Pancreas (tissue), 10 donors: Measurements from ENCODE around the gene PELO. TPM values are rescaled to one million over a fixed set of nuclear protein-coding genes. Genes with fewer than 3 reads are reported as not detected.

ENCODE experiments used
- ATAC-seq, 4 donors: fragments of 200-7000 bp; cut with Tn5 transposase; one replicate each; pipeline versions ENCODE4 v1.8.0 to v1.9.1; 2020; ENCODE audit warnings: mild to moderate bottlenecking in 4 of 4, moderate library complexity in 4 of 4
- DNase-seq, 6 donors: peaks; one replicate each; pipeline ENCODE4 v3.0.0-alpha.2; 2020
- FAIRE-seq: peaks from 2 replicates; lab custom pipeline; 2012; peaks lifted over from hg19 to GRCh38; lab: Jason Lieb, UNC
- H3K27ac ChIP-seq, 4 donors: fragments of 200-600 bp; sonication (generic); 1 replicate in 3 of 4; 2 replicates in 1 of 4; pipeline versions ENCODE4 v1.5.0 to v1.8.0; 2020
- H3K27me3 ChIP-seq, 4 donors: fragments of 200-600 bp; one replicate each; pipeline ENCODE4 v1.8.0; 2021
- H3K36me3 ChIP-seq, 3 donors: fragments of 200-600 bp; sonication (generic) in 1 of 3; one replicate each; pipeline versions ENCODE4 v1.5.0 to v1.8.0; 2020 to 2021
- H3K4me1 ChIP-seq, 3 donors: fragments of 200-600 bp; one replicate each; pipeline ENCODE4 v1.8.0; 2021
- H3K4me3 ChIP-seq, 4 donors: fragments of 200-600 bp; sonication (generic) in 2 of 4; one replicate each; pipeline versions ENCODE4 v1.5.0 to v1.8.0; 2020 to 2021
- H3K9me3 ChIP-seq, 4 donors: fragments of 200-600 bp; one replicate each; pipeline ENCODE4 v1.8.0; 2021
- CTCF ChIP-seq, 4 donors: fragments of 200-600 bp; sonication (generic) in 3 of 4; IDR thresholded peaks; one replicate each; pipeline versions ENCODE4 v1.5.0 to v1.8.0; 2021; ENCODE audit warnings: antibody characterized with exemption in 4 of 4
- WGBS, 2 donors: extraction: QIAGEN DNeasy Blood & Tissue Kit; methylation state at CpG; one replicate each; pipeline ENCODE4 v1.1.7; 2013; 5-methylcytosine and 5-hydroxymethylcytosine counted together
- intact Hi-C, 3 donors: fragments of 100-400 bp; cut with DNase I; formaldehyde crosslinking; loops; one replicate each; pipeline versions ENCODE4 v1.11.1 to v1.14.2; 2022
- polyA plus RNA-seq, 2 donors: library from polyadenylated mRNA; stranded (reverse); fragments of 200-250 nt; gene quantifications; one replicate each; pipeline ENCODE4 v1.2.3, GENCODE V29; 2013
- total RNA-seq, 6 donors: library from RNA; stranded (reverse); fragmentation: NEBNext Ultra II Directional in 4 of 6; extraction: Animal tissue kit (Norgen Biotek cat#: 25700) in 4 of 6; gene quantifications; one replicate each; pipeline versions ENCODE4 v1.2.1 to v1.2.4, GENCODE V29; 2021 to 2023
- donor health status: healthy with polysubstance abuse.
- donor health status: DM: no; HTN: no; CAD: no; lungs with moderate emphysema.
- donor health status: DM: no; HTN: no; CAD: no.
- donor health status: control.
- donor health status: control.
- donor health status: Bipolar disorder and iron deficiency.
- donor health status: DM: yes; HTN: yes; CAD: no.
- donor health status: DM: no; HTN: no; CAD: no.
- donor health status: DM: no; HTN: no; CAD: no.
- donor health status: DM: yes; HTN: yes; CAD: no.

PELO gene
- total and polyA plus RNA-seq, 8 donors, result 2.0 to 12.2 (median 7.0) TPM

- no peak for FAIRE-seq
- no peak for ATAC-seq
- 56 to 71% methylated on average over 6 of the region's 6 CpGs for WGBS, 2 donors
- Histone ChIP-seq H3K27me3 (no peaks in the 10 kb centered on the region), H3K4me1 (peaks cover 0 to 4% (median 4%) of the 10 kb centered on the region in 3 donors), H3K27ac (no peak overlapping the region), H3K9me3 (no peaks in the 10 kb centered on the region), H3K4me3 (no peak overlapping the region), H3K36me3 (no peaks in the 10 kb centered on the region)
- DNase-seq, result no peak
- no peak for TF ChIP-seq CTCF (IDR thresholded peaks at IDR 0.05)
- intact Hi-C loops, result loop anchor here in 2 of 3 donors (5.0 to 10.0 kb wide), 2 partner anchors 130 to 133 kb away; no protein-coding TSS in a partner anchor
Measured at GRCh38 chr5:52784737-52785136, 3.0 kb upstream of the PELO start.

- intact Hi-C loops, result loop anchor here in 2 of 3 donors (5.0 to 10.0 kb wide), 2 partner anchors 128 to 131 kb away; no protein-coding TSS in a partner anchor
- no peak for TF ChIP-seq CTCF (IDR thresholded peaks at IDR 0.05)
- Histone ChIP-seq H3K27ac (no peak overlapping the region), H3K4me3 (no peak overlapping the region), H3K27me3 (no peaks in the 10 kb centered on the region), H3K9me3 (no peaks in the 10 kb centered on the region), H3K4me1 (peaks cover 0 to 4% (median 4%) of the 10 kb centered on the region in 3 donors), H3K36me3 (no peaks in the 10 kb centered on the region)
- ATAC-seq (no peak), FAIRE-seq (no peak), DNase-seq (no peak)
- 13 to 17% methylated on average over 4 of the region's 4 CpGs for WGBS, 2 donors
Measured at GRCh38 chr5:52786391-52786790, 1.3 kb upstream of the PELO start.

- WGBS, 2 donors, result 1 to 3% methylated on average over 11 of the region's 11 CpGs
- ATAC-seq, result peak; percentile 75 to 87 (median 80)
- Histone ChIP-seq H3K9me3 (no peaks in the 10 kb centered on the region), H3K27ac (peak overlapping the region in 3 of 4 donors; percentile 8 to 78 (median 68)), H3K36me3 (no peaks in the 10 kb centered on the region), H3K4me3 (peak overlapping the region; percentile 46 to 55 (median 48)), H3K4me1 (peaks cover 0 to 4% (median 4%) of the 10 kb centered on the region in 3 donors), H3K27me3 (no peaks in the 10 kb centered on the region)
- peak in 1 of 4 donors; percentile 13 for TF ChIP-seq CTCF (IDR thresholded peaks at IDR 0.05)
- intact Hi-C loops, result loop anchor here in 2 of 3 donors (5.0 to 10.0 kb wide), 2 partner anchors 128 to 130 kb away; no protein-coding TSS in a partner anchor
- peak; percentile 26 for FAIRE-seq
- peak in 3 of 6 donors; percentile 41 to 56 (median 43) for DNase-seq
Measured at GRCh38 chr5:52786949-52787599, 642 bp upstream of the PELO start.

- no peak for DNase-seq
- FAIRE-seq, result no peak
- TF ChIP-seq CTCF (IDR thresholded peaks at IDR 0.05), result no peak
- H3K4me1 ChIP-seq, result peaks cover 0 to 4% (median 4%) of the 10 kb centered on the region in 3 donors
- intact Hi-C loops, result loop anchor here in 2 of 3 donors (5.0 to 10.0 kb wide), 2 partner anchors 126 to 129 kb away; no protein-coding TSS in a partner anchor
- H3K27me3 ChIP-seq, result no peaks in the 10 kb centered on the region
- peak overlapping the region; percentile 46 to 55 (median 48) for H3K4me3 ChIP-seq
- peak overlapping the region in 3 of 4 donors; percentile 43 to 78 (median 68) for H3K27ac ChIP-seq
- ATAC-seq, result no peak
- WGBS, 2 donors, result 6 to 8% methylated on average over 7 of the region's 7 CpGs
- H3K9me3 ChIP-seq, result no peaks in the 10 kb centered on the region
- H3K36me3 ChIP-seq, result no peaks in the 10 kb centered on the region
Measured at GRCh38 chr5:52788505-52788821, 747 bp downstream of the PELO start.

- no peak for ATAC-seq
- Histone ChIP-seq H3K4me1 (peaks cover 0 to 4% (median 4%) of the 10 kb centered on the region in 3 donors), H3K27ac (peak overlapping the region in 1 of 4 donors; percentile 78), H3K36me3 (no peaks in the 10 kb centered on the region), H3K9me3 (no peaks in the 10 kb centered on the region), H3K4me3 (peak overlapping the region in 1 of 4 donors; percentile 55), H3K27me3 (no peaks in the 10 kb centered on the region)
- WGBS, 2 donors, result 78 to 96% methylated on average over 1 of the region's 1 CpG
- no peak for FAIRE-seq
- no peak for TF ChIP-seq CTCF (IDR thresholded peaks at IDR 0.05)
- intact Hi-C loops, result loop anchor here in 2 of 3 donors (5.0 to 10.0 kb wide), 2 partner anchors 125 to 128 kb away; no protein-coding TSS in a partner anchor
- DNase-seq, result no peak
Measured at GRCh38 chr5:52789378-52789777, 1.7 kb downstream of the PELO start.
